Measurements from ENCODE around the gene SYT17.

Gene SYT17

GRCh38 chr16:19269098-19269497, 101.1 kb downstream of the SYT17 start:
- no peak overlapping the region for H2AFZ ChIP-seq (ENCODE audit: low read length)
- H3K27ac ChIP-seq (ENCODE audit: low read depth, low read length, poor library complexity, severe bottlenecking), result no peak overlapping the region
- no peaks in the 10 kb centered on the region for H4K20me1 ChIP-seq (ENCODE audit: insufficient read depth, low read length)
- TF ChIP-seq EZH2 (IDR thresholded peaks at IDR 0.05; ENCODE audit: borderline replicate concordance, low read length), result no peak
- no peak for TF ChIP-seq CTCF (IDR thresholded peaks at IDR 0.05; ENCODE audit: low read length)
- no peaks in the 10 kb centered on the region for H3K79me2 ChIP-seq (ENCODE audit: insufficient read depth, low read length)
- no peaks in the 10 kb centered on the region for H3K27me3 ChIP-seq (ENCODE audit: insufficient read depth, low read length)
- no peaks in the 10 kb centered on the region for H3K36me3 ChIP-seq (ENCODE audit: insufficient read depth, low read length)
- no peaks in the 10 kb centered on the region for H3K9me2 ChIP-seq (ENCODE audit: low read depth, low read length)
- H3K4me3 ChIP-seq (ENCODE audit: low read depth, low read length, poor library complexity, severe bottlenecking), result no peak overlapping the region
- no peak overlapping the region for H3K4me2 ChIP-seq (ENCODE audit: low read length)
- H3F3A ChIP-seq (ENCODE audit: insufficient read depth, low read length), result no peaks in the 10 kb centered on the region
- H3K4me1 ChIP-seq (ENCODE audit: insufficient read depth, low read length, severe bottlenecking), result no peaks in the 10 kb centered on the region
- H3K9ac ChIP-seq (ENCODE audit: low read length), result no peak overlapping the region
- H3K9me3 ChIP-seq (ENCODE audit: low read length), result no peaks in the 10 kb centered on the region; the same call in 1 of the 2 replicates

- H3F3A ChIP-seq (ENCODE audit: insufficient read depth, low read length), result no peaks in the 10 kb centered on the region
- H3K9ac ChIP-seq (ENCODE audit: low read length), result no peak overlapping the region
- H3K9me2 ChIP-seq (ENCODE audit: low read depth, low read length), result no peaks in the 10 kb centered on the region
- no peak overlapping the region for H3K4me2 ChIP-seq (ENCODE audit: low read length)
- no peak overlapping the region for H3K27ac ChIP-seq (ENCODE audit: low read depth, low read length, poor library complexity, severe bottlenecking)
- H3K9me3 ChIP-seq (ENCODE audit: low read length), result no peaks in the 10 kb centered on the region
- TF ChIP-seq EZH2 (IDR thresholded peaks at IDR 0.05; ENCODE audit: borderline replicate concordance, low read length) (no peak), CTCF (IDR thresholded peaks at IDR 0.05; ENCODE audit: low read length) (no peak)
- no peaks in the 10 kb centered on the region for H3K27me3 ChIP-seq (ENCODE audit: insufficient read depth, low read length)
- no peaks in the 10 kb centered on the region for H3K79me2 ChIP-seq (ENCODE audit: insufficient read depth, low read length)
- no peaks in the 10 kb centered on the region for H4K20me1 ChIP-seq (ENCODE audit: insufficient read depth, low read length)
- H3K4me3 ChIP-seq (ENCODE audit: low read depth, low read length, poor library complexity, severe bottlenecking), result no peak overlapping the region
- H2AFZ ChIP-seq (ENCODE audit: low read length), result no peak overlapping the region
- H3K36me3 ChIP-seq (ENCODE audit: insufficient read depth, low read length), result no peaks in the 10 kb centered on the region
- no peaks in the 10 kb centered on the region for H3K4me1 ChIP-seq (ENCODE audit: insufficient read depth, low read length, severe bottlenecking)
Observed at GRCh38 chr16:19274165-19274797, 106.2 kb downstream of the SYT17 start.

- no peaks in the 10 kb centered on the region for H3K27me3 ChIP-seq (ENCODE audit: insufficient read depth, low read length)
- TF ChIP-seq CTCF (IDR thresholded peaks at IDR 0.05; ENCODE audit: low read length) (no peak), EZH2 (IDR thresholded peaks at IDR 0.05; ENCODE audit: borderline replicate concordance, low read length) (no peak)
- H2AFZ ChIP-seq (ENCODE audit: low read length), result no peak overlapping the region
- H3F3A ChIP-seq (ENCODE audit: insufficient read depth, low read length), result no peaks in the 10 kb centered on the region
- H3K9me3 ChIP-seq (ENCODE audit: low read length), result no peaks in the 10 kb centered on the region
- H3K79me2 ChIP-seq (ENCODE audit: insufficient read depth, low read length), result no peaks in the 10 kb centered on the region
- no peak overlapping the region for H3K27ac ChIP-seq (ENCODE audit: low read depth, low read length, poor library complexity, severe bottlenecking)
- H3K4me2 ChIP-seq (ENCODE audit: low read length), result no peak overlapping the region
- H3K9ac ChIP-seq (ENCODE audit: low read length), result no peak overlapping the region
- H3K36me3 ChIP-seq (ENCODE audit: insufficient read depth, low read length), result no peaks in the 10 kb centered on the region
- H4K20me1 ChIP-seq (ENCODE audit: insufficient read depth, low read length), result no peaks in the 10 kb centered on the region
- H3K4me3 ChIP-seq (ENCODE audit: low read depth, low read length, poor library complexity, severe bottlenecking), result no peak overlapping the region
- H3K4me1 ChIP-seq (ENCODE audit: insufficient read depth, low read length, severe bottlenecking), result no peaks in the 10 kb centered on the region
- no peaks in the 10 kb centered on the region for H3K9me2 ChIP-seq (ENCODE audit: low read depth, low read length)
Observed at GRCh38 chr16:19278403-19278802, 110.4 kb downstream of the SYT17 start.

All from OCI-LY1 (cell line).